ENCODE data around the gene C16orf96.

DNA sequence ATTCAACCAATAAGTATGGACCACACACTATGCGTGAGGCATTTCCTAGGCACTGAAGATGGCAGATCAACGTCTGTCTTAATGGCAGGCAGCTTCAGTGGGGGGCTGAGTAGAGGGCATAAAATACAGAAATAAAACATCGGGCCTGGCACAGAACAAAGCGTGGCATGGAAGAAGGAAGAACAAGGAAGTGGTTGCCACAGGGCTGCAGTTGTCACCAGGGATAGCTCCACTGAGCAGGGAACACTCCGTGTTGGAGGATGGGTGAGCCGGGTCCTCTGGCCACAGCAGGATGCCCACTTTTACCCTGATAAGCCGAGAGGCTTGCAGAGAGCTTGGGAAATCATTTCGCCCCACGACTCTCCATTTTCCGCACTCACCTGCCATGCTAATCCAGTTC, 23.9 kb upstream of the C16orf96 start:
- TF ChIP-seq, protein P1, sequence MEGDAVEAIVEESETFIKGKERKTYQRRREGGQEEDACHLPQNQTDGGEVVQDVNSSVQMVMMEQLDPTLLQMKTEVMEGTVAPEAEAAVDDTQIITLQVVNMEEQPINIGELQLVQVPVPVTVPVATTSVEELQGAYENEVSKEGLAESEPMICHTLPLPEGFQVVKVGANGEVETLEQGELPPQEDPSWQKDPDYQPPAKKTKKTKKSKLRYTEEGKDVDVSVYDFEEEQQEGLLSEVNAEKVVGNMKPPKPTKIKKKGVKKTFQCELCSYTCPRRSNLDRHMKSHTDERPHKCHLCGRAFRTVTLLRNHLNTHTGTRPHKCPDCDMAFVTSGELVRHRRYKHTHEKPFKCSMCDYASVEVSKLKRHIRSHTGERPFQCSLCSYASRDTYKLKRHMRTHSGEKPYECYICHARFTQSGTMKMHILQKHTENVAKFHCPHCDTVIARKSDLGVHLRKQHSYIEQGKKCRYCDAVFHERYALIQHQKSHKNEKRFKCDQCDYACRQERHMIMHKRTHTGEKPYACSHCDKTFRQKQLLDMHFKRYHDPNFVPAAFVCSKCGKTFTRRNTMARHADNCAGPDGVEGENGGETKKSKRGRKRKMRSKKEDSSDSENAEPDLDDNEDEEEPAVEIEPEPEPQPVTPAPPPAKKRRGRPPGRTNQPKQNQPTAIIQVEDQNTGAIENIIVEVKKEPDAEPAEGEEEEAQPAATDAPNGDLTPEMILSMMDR (IDR thresholded peaks at IDR 0.05) = no peak
- TF ChIP-seq EZH2 (IDR thresholded peaks at IDR 0.05; ENCODE audit: borderline replicate concordance, insufficient read depth, low read depth, low read length, poor library complexity, severe bottlenecking) = no peak
